Melanocyte of skin (primary cell): ENCODE data around the gene PTRHD1. TPM values are rescaled to one million over a fixed set of nuclear protein-coding genes. Genes with fewer than 3 reads are reported as not detected.

Experiments used
- total RNA-seq, 2 donors: library from RNA; depleted of rRNA; stranded (reverse); fragments of >200 nt; gene quantifications; 2 replicates each; pipeline ENCODE4 v1.2.3, GENCODE V29; 2012

The PTRHD1 gene, protein sequence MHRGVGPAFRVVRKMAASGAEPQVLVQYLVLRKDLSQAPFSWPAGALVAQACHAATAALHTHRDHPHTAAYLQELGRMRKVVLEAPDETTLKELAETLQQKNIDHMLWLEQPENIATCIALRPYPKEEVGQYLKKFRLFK
- total RNA-seq = 10 to 100 TPM; 19.0 to 20.3 TPM

DNA sequence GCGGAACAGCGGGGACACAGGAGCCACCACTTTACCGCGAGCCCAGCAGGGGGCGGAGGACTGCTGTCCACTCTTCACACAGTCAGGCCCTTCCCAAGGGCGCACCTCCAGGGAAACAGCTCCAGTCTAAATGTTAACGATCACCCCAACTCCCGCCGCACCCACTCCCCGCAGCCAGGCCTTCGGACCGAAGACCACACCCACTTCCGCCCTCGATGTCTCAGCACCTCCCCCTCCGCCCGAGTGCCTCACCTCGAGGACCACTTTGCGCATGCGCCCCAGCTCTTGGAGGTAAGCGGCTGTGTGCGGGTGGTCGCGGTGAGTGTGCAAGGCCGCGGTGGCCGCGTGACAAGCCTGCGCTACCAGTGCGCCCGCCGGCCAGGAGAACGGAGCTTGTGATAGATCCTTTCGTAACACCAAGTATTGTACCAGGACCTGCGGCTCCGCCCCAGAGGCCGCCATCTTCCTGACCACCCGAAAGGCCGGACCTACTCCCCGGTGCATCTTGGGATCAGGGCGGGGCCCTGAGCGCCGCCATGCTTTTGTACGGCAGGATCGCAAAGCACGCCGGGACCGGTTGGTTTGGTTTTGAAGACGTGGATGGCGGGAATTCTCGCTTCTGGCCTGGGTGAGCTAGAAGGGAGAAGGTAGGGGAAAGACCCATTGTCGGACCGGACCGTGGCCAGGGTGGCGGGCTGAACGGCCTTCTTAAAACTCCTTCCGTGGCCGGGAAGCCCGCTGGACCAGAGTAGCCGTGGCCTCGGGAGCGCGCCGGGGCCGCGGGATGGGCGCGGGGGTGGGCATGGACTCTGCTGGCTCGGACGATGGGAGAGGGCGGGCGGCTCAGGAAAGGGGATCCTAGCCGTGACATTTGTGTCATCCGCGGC is at the start of gene PTRHD1, which contains the start of gene CENPO:
PTRHD1 (minus strand) TSS at position 518 of the 887 bp plus-strand sequence; CDS start at position 504, 14 bp downstream.
CENPO (plus strand) TSS at position 552 of the 887 bp plus-strand sequence. CDS start 495 bp downstream, outside the sequence.

Other genes starting within 250 kb of the PTRHD1 start
- 10 to 100 TPM; 15.5 to 36.6 TPM for gene CENPO, start within 50 bp of the PTRHD1 start, total RNA-seq
- 10 to 100 TPM; 32.7 to 38.3 TPM for gene ADCY3, start 126.8 kb upstream of the PTRHD1 start, total RNA-seq
- gene DNAJC27, start 178.6 kb upstream of the PTRHD1 start, total RNA-seq = 1 to 10 TPM; 4.3 to 6.5 TPM
- 10 to 100 TPM; 24.0 to 37.9 TPM for gene EFR3B, start 248.7 kb upstream of the PTRHD1 start, total RNA-seq